Measurements from ENCODE around the gene LPIN1.
"Not testable (repeated sequence)": the region's sequence is repeated elsewhere in the genome, so short reads cannot be mapped to it uniquely, and the experiment has no call there.

LPIN1 gene

GRCh38 chr2:11717623-11718022 is 28.8 kb upstream of the LPIN1 start:
- DNase-seq = no peak

DNA sequence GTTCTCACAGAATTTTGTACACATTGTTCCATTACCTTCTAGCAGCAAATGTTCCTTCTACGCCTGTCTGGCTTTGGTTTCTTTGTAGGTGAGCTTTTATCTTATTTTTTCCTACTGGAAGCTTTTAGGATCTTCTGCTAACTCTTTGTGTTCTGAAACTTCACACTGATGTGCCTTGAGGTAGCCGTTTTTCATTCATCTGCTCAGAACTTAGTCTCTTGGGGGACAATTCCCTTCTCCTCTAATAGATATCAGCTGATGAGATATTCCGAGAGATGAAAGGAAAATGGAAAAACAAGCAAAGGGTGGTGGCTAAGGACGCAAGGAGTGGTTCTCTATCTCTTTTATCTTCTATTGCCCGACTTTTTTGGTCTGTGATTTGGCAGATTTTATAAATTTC is 27.8 kb upstream of the LPIN1 start:
- no peak for DNase-seq

GRCh38 chr2:11719230-11719977 is 27.0 kb upstream of the LPIN1 start:
- DNase-seq = no peak

DNA sequence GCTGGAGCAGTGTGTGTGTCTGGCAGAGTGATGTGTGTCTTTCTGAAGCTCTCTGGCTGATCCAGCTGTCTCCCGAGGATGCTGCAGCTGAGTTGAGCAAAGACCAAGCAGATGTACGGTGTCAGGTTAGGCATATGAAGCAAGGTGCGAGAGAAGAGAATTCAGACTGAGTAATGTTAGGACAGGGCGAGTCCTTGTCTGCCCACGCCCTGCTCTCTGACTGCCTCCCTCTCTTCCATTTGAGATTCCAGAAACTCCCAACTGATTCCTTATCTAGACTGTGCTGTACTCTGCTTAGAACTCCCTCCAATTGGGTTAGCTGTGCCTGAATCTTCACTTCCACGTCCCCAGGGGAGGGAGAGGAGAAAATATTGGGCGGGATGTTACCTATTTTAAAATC is 25.7 kb upstream of the LPIN1 start:
- no peak for DNase-seq

DNA sequence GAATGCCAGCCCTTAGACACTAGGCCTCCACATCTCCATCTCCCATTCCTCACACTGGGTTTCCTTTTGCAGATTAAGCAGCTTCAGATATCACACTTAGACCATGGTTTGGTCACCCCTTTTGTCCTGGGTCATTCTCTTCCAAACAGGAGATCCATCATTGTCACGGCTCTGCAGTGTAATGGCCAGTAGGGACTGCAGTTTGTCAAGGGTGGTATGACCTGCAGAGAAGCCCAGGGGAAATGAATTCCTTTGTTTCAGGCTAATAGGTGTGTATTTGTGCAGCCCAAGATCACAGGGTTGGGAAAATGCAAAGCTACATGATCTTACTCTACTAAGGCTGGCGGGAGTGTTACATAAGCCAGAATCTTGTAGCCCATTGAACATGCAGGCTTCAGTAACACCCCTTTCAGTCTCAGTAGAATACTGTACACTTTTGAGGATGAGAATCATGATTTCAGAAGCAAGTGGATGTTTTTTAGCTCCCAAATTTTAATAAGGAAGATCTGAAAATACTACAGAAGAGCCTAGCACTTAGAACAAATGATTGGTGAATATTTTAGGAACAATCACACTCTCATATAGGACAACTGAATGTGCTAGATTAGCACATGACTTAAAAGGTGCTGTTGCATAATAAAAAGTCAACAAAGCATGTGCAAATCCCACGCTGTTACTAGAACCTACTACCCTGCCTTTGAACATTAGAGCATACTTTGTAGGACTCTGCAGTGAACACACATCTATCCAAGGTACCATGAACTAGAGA is 24.0 kb upstream of the LPIN1 start:
- DNase-seq = no peak

GRCh38 chr2:11723061-11723371 is 23.4 kb upstream of the LPIN1 start:
- DNase-seq = no peak

GRCh38 chr2:11724151-11724550 is 22.3 kb upstream of the LPIN1 start:
- no peak for DNase-seq

- DNase-seq = no peak
Observed at GRCh38 chr2:11726384-11726783, 20.0 kb upstream of the LPIN1 start.

- DNase-seq = no peak
Observed at GRCh38 chr2:11729362-11730212, 16.8 kb upstream of the LPIN1 start.

DNA sequence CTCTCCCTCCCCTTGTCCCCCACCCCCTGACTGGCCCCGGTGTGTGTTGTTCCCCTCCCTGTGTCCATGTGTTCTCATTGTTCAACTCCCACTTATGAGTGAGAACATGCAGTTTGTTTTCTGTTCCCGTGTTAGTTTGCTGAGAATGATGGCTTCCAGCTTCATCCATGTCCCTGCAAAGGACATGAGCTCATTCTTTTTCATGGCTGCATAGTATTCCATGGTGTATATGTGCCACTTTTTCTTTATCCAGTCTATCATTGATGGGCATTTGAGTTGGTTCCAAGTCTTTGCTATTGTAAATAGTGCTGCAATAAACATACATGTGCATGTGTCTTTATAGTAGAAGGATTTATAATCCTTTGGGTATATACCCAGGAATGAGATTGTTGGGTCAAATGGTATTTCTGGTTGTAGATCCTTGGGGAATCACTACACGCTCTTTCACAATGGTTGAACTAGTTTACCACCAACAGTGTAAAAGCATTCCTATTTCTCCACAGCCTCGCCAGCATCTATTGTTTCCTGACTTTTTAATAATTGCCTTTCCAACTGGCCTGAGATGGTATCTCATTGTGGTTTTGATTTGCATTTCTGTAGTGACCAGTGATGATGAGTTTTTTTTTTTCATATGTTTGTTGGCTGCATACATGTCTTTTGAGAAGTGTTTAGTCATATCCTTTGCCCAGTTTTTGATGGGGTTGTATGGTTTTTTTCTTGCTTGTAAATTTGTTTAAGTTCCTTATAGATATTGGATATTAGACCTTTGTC is 15.0 kb upstream of the LPIN1 start:
- not testable (repeated sequence) for DNase-seq

- DNase-seq = no peak
Observed at GRCh38 chr2:11732587-11732986, 13.8 kb upstream of the LPIN1 start.

GRCh38 chr2:11737852-11738251 is 8.6 kb upstream of the LPIN1 start:
- not testable (repeated sequence) for DNase-seq

- no peak for DNase-seq
Observed at GRCh38 chr2:11738589-11739436, 7.6 kb upstream of the LPIN1 start.

DNA sequence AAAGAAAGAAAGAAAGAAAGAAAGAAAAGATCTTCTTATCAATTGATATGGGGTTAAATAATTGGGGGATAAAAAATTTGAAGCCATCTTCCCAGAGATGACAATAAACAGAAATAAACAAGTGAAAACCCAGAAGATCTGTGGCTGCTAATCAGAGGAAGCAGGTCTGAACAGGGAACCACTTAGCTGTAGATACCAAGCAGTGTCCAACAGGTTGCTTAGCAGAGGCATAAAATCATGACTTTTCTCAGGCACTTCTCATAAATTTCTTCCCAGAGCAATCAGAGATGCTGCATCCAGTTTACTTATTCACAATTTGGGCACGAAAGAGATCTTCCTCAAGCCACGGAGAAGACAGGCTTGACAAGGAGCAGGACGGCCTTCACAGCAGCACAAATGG is 5.7 kb upstream of the LPIN1 start:
- DNase-seq = no peak

DNA sequence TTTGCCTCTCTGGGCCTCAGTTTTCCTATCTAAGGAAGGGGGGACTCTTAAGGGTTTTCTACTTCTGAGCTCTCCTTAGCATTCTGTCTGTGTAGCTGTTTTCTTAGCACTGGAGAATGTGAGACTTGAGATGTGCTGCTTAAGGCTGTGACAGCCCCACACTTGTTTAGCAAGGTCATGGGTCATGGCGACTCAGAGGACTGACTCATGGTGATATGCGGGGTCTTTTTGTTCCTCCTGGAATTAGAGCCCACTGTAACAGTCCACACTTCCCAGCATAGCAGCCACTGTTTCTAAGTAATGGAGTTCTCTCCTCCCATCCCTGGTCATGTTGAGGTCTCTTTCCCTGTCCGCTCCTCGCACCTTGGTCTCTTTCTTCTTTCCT is 4.1 kb upstream of the LPIN1 start:
- no peak for DNase-seq

DNA sequence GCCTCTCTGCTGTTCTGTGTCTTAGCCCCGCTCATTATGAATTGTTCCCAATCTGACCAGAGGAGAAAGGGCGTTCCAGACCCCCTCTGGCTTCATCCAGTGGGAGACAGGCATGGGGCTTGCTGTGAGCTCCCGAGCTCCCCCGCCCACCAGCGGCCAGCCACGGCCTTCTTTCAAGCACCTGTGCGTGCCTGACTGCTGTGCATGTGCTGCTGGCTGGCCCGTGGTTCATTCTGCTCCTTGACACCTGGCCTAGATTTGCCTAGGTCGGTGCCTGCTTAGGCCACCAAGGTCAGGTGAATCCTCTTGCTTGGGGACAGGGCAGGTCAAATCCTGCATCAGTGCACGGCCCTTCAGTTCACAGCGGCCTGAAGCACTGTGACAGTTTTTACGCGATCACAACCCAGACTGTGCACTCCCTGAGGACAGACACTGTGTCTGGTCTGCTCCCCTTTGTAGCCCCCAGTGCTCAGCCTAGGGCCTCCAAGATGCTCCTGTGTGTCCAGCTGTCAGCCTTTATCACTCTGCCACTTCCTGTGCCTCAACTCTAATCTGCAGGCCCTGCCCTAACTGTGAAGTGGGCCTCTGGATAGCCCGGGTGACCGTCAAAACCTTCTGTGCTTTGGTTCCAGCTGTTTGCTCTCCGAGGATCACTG is 3.6 kb upstream of the LPIN1 start:
- DNase-seq = no peak

DNA sequence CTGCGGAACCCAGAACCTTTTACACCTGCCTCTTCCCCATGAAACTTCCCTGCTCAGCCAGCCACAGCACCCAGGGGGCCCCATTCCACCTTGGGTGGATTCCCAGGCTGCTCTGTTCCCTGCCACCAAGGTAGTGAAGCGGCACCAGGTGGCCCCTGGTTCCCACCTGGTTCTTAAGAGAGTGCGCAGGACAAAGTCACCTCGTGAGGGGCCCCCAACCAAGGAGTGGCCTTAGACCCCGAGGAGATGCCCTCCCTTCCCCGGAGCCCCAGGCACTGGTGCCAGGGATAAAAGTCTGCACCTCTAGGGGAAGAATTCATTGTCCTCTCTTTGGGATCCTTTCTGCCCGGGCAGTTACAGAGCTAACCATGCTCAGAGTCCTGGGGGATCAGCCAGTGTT is 3.1 kb upstream of the LPIN1 start:
- DNase-seq = no peak

GRCh38 chr2:11743846-11744553 is 2.4 kb upstream of the LPIN1 start:
- peak; percentile 83 for DNase-seq

DNA sequence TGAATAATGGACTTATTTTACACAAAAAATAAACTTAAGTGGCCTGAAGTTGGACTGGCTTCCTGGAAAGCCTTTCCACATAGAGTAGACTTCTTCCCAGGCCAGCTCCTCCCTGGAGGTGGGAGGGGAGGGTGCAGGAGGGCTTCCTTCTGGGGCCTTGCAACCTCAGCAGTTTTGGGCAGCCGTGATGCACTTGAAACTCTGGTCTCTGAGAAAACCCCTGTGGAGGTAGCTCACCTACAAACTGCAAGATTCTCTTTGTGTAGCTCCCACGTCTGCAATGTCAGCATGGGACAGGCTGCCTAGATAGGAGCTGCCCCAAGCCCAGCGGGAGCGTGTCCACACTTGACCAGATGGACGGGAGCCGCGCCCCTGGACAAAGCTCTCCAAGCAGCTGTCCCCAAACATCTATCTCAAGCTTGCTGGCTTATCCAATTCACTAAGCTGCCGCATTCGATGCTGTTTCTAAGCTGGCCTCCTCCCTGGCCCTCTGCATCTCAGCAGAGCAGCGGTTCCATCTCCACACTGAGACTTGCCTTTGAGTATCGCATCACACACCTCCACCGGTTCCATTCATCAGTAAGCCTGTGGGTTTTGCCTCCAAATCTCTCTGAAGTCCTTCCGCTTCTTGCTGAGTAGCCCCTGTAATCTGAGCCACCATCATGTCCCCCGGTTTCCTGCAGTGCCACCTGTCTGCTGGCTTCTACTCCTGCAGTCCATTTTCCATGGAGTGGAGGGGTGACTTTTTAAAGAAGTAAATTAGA is 1.6 kb upstream of the LPIN1 start:
- DNase-seq = no peak

Measured in activated CD8-positive, alpha-beta memory T cell treated with anti-CD3 and anti-CD28 coated beads, Interleukin-2, amount 50 U/mL, for 48 hours (primary cell).